HG03280 (cell line): Measurements from ENCODE around the gene HELQ.

Experiments used
- ATAC-seq: cut with Tn5 transposase; IDR thresholded peaks from one replicate; pipeline ENCODE4 v1.9.1; 2021; ENCODE audit warnings: mild to moderate bottlenecking, moderate library complexity; ENCODE audit not compliant: unreplicated experiment

The HELQ gene

DNA sequence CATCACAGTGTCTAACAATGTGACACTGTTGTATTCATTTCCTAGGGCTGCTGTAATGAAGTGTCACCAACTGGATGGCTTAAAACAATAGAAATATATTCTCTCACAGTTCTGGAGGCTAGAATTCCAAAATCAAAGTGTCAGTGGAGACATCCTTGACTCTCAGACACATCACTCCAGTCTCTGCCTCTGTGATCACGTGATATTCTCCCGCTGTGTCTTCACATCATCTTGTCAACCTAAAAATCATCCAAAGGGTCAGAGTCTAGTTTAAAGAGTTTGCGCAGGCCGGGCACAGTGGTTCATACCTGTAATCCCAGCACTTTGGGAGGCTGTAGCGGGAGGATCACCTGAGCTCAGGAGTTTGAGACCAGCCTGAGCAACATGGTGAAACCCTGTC lies 84.4 kb downstream of the HELQ start:
- no peak for ATAC-seq

DNA sequence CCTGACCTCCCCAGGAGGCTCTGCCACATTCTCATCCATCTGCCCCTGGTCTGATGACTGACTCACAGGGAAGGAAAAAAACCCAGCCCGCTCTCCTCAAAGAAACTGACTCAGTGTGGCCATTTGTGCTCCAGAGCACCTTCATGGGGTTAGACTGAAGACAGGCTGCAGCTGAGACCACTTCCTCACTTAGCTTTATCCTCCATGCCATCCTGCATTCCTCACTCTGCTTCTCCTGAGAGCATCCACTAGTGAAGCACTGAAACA lies 85.0 kb downstream of the HELQ start:
- no peak for ATAC-seq

DNA sequence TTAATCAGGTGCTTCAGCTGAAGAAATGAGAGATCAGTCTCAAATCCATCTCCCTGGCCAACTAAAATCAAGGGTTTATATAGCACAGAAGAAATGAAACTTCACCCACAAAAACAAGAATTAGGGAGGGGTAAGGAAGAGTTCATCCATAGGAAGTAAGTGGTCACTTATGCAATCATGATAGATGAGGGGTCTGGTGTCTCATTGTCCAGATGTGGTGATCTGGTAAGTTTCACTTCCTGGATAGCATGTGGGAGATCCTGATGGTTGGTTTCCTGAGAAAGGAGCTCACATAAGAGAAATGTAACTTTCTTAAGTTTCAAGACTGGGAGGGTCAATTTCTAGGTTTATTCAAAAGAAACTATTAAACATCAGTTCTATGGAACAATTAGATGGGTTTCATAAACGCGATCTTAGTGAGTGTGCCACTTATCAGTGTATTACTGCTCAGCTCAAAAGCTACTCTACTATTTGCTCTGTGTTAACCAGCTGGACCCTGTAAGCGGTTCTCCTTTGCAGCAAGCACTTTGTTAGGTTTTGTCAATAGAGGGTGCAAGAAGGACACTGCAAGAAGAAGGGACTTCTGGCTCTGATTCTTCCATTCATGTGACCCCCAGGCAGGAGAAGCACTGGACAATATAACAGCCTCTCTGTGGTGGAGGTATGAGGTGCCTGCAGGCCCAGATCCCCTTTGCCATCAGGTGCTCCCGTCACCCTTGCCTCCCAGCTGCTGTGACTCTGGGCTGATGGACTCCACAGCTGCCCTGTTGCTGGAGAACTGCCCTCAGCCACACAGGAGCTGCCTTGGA lies 85.6 kb downstream of the HELQ start:
- no peak for ATAC-seq

DNA sequence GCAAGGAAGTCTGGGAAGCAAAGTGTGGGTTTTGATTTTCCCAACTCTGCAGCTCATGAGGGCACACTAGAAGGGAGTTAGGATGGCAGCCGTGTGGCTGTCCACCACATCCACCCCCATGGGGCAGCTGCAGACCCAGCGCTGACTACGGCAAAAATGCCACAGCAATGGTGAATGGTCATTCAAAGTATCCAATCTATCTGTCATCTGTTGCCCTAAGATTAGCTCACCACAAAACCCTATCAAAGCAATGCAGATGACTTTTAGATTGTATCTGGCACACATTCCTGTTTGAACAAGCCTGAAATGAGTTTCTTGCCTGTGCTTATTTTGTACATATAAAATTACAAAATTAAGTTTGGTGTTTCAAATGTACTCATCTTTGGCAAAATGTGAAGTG lies 91.3 kb downstream of the HELQ start:
- ATAC-seq = no peak

DNA sequence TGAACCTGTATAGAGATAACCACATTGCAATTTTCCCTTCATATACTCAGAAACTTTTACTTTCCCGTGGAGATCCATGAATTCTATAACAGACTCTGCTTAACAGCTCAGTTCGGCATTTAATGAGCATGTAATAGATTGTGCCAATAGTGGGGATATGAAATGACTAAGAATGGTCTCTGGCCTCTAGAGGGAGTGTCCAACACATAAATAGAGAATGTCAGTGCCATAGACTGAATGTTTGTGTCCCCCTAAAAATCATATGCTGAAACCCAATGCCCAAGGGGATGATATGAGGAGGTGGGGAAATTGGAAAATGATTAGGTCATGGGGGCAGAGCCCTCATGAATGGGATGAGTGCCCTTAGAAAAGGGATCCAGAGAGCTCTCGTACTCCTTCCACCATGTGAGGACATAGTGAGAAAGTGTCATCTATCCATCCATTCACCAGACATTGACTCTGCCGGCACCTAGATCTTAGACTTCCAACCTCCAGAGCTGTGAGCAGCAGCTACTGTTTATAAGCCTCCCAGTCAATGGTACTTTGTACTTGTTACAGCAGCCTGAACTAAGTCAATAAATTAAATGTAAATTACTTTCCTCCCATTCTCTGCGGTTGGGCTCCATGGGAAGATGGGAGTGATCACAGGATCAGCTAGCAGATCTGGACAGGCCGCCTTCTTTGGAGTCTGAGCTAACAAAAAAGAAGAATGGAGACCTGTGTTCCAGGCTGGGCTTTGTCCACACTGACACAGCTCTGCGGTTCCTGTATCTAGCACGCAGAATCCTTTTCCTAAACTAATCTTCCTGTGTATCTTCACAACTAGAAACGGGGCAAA lies 92.9 kb downstream of the HELQ start:
- no peak for ATAC-seq

DNA sequence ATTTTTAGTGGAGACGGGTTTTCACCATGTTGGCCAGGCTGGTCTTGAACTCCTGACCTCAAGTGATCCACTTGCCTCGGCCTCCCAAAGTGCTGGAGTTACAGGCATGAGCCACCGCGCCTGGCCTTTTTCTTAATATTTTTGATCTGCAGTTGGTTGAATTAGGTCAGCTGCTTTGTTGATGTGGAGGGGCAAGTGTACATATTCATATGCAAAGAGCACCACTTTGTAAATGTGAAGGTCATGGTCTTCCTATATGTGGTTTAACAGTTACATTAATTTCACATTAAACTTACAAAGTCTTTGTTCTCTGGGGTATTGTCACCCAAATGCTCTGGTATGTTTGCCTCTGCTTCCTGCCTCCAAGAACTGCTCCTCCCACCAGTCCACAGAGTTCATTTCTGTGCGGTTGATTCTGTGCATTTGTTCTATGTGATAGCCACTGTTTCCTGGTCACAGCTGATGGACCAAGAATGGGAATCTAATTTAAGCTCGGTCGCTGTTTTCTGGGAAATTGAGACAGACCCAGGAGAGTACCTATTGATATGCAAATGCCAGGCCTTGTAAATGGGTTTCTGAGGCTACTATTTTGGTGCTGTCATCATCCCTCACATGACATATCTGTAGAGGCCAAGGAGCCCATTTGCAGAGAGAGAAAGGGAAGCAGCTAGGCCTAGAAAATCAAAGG lies 94.1 kb downstream of the HELQ start:
- ATAC-seq = no peak

DNA sequence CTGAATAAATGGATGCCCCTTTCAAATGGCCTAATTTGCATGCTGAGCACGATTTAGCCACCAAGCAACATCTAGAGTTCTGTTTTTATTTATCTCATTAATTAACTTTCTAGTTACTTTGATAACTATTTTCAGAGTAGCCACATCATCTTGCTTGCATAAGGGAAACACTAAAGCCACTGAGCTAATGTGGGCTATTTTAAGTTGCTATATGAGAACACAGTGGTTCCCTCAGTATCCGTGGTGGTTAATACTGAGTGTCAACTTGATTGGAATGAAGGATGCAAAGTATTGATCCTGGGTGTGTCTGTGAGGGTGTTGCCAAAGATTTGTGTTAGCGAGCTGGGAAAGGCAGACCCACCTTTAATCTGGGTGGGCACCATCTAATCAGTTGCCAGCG lies 95.6 kb downstream of the HELQ start:
- ATAC-seq = no peak

DNA sequence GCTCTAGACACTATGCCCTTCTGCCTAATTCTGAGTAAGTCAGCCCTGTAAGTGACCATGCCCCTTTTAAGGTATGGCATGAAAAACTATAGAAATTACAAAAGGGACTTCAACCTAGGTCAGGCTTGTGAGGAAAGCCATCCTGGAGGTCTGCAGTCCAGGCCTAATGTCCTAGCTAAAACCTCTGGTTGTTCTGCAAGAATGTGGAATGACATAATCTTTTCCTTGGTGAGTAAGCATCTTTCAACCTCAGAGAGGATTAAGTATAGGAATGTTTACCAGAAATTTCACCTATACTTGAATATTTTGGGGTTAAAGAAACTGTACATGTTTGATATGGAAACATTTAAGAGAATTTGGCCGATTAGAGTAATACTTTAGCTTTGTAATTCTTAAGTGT lies 97.2 kb downstream of the HELQ start:
- no peak for ATAC-seq
